T-helper 1 cell (primary cell): ENCODE data around the gene MAP4K5.

Experiments used
- DNase-seq, 5 donors: peaks; one replicate each; pipeline ENCODE4 v3.0.0-alpha.2; 2012 to 2020

Gene MAP4K5

GRCh38 chr14:50398189-50398580, 134.2 kb downstream of the MAP4K5 start:
- no peak for DNase-seq

GRCh38 chr14:50397390-50398188, 134.8 kb downstream of the MAP4K5 start:
- no peak for DNase-seq

- DNase-seq = peak; percentile 15 to 23 (median 22)
Measured at GRCh38 chr14:50396631-50397389, 135.6 kb downstream of the MAP4K5 start, which contains the start of gene CDKL1. Gene CDKL1, minus strand, starts transcription at chr14:50396881. Its CDS starts 1,013 bp downstream, at chr14:50395868.

DNA sequence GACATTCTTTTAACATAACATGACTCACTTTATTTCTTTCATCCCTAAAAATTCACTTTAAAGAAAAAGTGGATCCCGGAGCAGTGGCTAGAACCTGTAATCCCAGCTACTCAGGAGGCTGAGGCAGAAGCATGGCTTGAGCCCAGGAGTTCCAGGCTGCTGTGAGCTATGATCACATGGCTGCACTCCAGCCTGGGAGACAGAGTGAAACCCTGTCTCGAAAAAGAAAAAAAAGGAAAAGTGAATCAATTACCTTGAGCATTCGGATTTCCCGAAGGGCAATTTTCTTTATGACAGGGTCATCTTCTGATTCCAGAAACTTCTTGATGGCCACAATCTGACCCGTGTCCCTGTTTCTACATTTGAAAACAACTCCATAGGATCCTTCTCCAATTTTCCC, 136.9 kb downstream of the MAP4K5 start:
- DNase-seq = no peak

GRCh38 chr14:50394713-50395112, 137.7 kb downstream of the MAP4K5 start:
- no peak for DNase-seq

- DNase-seq = no peak
Measured at GRCh38 chr14:50389668-50390441, 142.5 kb downstream of the MAP4K5 start.

GRCh38 chr14:50388256-50388931, 144.0 kb downstream of the MAP4K5 start:
- no peak for DNase-seq

DNA sequence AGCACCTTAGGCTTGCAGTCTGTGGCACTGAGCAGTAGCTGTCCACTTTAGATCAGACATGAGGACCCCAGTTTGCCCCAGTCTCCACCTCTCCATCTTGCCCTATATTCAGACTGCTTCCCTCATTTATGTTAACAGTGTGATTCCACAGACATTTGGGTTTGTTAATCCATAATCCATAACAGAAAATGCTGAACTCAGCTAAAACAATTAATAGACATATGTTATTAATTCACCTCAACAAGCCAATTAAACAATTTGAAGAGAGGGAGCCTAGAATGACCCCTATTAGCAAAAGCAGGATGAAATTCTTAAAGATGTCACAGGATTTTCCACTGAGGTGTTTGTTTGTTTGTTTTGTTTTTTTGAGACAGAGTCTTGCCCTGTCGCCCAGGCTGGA, 144.8 kb downstream of the MAP4K5 start:
- DNase-seq = no peak

DNA sequence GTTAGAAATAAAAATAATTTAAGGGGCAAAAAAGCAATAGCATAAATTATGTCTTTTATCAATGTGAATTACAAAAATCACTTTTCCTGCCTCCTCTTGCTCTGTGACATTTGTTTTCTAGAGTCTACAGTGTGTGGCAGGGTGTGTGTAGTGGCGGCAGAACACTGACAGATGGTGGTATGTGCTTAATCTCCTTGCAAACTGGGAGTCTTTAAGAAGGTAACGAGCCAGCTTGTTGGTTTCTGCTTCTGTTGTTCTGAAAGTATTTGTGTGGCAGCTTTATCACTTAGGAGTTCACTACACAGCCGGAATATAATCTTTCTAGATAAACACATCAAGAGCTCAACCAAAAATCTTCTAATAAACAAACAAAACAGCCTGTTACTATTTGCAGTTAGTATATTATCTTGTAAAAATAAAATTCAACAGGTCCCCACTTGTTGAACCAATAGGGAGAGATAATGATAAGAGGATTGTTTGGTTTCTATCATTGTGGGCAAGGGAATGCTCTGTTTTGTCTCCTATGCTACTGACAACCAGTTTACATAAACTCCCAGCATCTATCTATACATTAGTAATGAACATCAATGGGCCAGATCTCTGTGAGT, 148.6 kb downstream of the MAP4K5 start:
- no peak for DNase-seq

DNA sequence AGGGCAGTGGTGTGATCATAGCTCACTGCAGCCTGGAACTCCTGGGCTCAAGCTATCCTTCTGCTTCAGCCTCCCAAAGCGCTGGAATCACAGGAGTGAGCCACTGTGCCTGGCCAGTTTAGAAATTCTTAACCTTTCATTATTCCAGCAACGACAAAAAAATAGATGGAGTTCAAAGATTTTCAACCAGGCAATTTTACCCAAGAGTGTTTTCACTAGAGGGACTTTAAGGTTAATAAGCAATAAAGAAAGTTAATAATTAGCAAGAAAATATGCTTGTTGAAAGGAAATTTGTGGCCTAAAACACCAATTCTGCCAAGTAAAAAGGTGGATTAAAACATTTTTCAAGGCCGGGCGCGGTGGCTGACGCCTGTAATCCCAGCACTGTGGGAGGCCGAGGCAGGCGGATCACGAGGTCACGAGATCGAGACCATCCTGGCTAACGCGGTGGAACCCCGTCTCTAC, 150.5 kb downstream of the MAP4K5 start:
- DNase-seq = no peak

GRCh38 chr14:50381008-50381407, 151.4 kb downstream of the MAP4K5 start:
- DNase-seq = no peak

DNA sequence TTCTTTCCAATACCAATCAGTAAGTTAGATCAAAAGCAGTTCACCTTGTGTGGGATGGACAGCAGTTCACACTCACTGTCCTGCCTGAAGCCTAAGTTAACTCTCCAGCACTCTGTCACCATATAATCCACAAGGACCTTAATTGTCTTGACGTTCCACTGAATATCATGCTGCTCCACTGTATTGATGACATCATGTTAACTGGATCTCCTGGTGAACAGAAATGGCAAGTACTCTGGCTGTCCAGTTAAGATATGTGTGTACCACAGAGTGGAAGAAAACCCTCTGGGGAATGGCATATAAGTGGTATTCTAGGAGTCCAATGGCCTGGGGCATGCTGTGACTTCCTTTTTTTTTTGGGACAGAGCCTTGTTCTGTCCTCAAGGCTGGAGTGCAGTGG, 151.9 kb downstream of the MAP4K5 start:
- no peak for DNase-seq

GRCh38 chr14:50379563-50379962, 152.8 kb downstream of the MAP4K5 start:
- no peak for DNase-seq

- DNase-seq = no peak
Measured at GRCh38 chr14:50377550-50378085, 154.8 kb downstream of the MAP4K5 start.

GRCh38 chr14:50375760-50376159, 156.6 kb downstream of the MAP4K5 start:
- DNase-seq = no peak

DNA sequence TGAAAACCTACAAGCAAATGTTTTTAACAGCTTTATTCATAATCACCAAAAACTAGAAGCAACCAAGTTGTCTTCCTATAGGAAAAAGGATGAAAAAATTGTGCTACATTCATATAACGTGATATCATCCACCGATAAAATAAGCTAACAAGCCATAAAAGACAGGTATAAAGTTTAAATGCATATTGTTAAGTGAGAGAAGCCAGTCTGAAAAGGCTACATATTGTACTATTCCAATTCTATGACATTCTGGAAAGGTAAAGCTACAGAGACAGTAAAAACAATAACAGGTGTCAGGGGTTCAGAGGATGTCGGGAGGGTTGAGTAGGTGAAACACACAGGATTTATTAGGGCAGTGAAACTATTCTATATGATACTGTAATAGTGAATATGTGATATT, 158.4 kb downstream of the MAP4K5 start:
- DNase-seq = no peak

DNA sequence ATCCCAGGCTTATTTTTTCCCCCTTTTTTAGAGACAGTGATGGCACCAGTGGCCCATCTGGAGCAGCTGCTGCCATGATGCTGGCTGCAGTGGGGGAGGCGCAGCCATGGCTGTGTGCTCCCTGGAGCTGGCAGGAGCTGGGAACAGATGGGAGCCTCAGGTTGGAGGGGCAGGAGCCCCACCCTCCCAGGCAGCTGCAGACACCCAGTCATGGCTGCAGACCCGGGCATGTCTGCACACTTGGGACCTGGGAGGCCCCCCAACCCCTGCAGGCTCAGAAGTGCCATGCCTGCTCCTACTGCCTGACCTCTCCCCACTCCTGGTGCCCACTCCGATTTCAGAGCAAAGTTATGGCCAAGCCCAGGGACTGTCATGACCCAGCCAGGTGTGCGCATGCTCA, 160.8 kb downstream of the MAP4K5 start:
- no peak for DNase-seq
